GM19240 (cell line): ENCODE data around the gene TBXA2R.

Experiments
- DNase-seq: peaks from one replicate; pipeline ENCODE4 v3.0.0; 2011; ENCODE audit warnings: low spot score; ENCODE audit not compliant: insufficient read length

Gene TBXA2R

DNA sequence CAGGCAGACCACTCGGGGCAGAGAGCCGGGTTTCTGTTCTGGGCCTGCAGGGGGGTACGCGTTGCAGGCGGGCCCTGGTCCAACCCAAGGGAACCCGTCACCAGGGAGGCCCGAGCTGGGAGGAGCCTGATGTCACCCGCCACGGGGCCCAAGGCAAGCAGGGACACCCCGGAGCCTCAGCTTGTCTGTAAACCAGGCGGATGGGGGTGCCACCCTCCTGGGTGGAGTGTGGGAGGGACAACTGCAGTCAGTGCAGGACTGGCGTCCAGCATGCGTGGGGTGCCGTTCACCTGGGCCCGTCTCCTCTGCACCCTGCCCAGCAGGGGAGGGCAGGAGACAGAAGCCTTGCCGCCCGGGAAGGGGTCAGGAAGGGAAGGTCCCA, 12.9 kb upstream of the TBXA2R start:
- no peak for DNase-seq

GRCh38 chr19:3618811-3619630, 12.3 kb upstream of the TBXA2R start:
- DNase-seq: no peak

- DNase-seq: peak; percentile 92
These were observed 11.6 kb upstream of the TBXA2R start for GRCh38 chr19:3618144-3618810.

DNA sequence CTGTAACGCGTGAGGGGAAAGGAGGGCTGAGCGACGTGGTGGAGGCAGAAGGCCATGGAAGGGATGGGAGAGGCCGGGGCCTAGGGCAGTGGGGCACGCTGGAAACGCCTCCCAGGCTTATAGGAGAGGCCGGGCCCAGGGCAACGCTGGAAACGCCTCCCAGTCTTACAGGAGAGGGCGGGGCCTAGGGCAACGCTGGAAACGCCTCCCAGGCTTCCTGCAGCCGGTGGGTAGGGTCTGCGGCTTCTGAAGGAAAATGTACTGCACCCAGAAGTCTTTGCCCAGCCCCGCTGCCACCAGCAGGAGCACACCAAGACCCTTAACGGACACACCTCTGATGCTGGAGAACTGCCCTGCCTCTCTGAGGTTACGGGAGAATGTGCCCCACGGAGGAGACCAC, 10.8 kb upstream of the TBXA2R start:
- no peak for DNase-seq

DNA sequence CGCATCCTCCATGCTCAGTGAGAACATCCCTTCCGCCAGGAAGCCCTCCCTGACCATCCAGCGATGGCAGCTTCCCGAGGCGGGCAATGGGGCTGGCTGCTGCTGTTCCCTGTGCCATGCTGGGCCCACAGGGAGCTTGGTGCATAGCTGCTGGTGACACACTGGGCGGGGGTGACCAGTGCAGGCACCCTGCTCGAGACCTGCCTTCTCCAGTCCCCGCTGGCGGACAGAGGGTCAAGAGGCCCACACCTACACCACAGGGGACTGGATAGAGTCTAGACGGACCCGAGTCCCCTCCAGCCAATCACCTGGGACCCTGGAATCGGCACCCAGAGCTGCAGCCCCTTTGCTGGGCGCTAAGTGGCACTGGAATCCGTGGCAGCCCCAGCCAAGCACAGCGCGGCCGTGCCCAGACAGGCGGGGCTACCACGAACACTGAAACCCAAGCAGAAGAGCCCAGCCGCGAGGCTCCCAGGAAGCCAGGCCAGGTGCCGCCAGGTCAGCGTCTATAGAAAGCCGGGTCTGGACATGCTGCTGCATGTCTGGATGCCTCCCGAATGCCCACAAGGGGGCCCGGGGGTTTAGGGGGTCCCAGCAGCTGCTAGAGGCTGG, 9.0 kb upstream of the TBXA2R start:
- DNase-seq: no peak

DNA sequence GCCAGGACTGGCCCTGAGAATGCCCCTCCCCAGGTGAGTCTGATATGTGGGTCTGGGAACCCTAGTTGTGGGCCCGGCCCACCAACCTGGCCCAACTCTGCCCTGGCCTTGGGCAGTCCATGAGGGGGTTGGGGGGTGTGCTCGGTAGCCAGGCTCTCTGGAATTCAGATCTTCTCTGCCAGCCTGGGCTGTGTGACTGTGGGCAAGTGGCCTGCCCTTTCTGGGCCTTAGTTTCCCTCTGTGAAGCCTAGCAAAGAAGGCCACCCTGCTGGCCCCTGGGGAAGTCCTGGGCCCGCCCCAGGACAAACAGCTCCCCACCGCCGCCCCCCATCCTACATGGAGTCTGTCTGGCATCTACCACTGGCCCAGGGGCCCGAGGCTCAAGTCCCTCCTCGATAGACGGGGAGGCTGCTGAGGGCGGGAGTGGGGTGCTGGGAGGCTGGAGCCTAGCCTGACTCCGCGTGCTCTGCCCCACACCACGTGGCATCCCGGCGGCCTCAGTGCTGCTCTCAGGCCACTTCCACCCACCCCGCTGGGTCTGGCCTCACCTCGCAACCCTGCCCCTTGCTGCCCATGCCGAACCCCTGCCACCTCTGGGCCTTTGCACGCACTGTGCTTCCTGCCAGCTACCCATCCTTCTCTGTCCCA, 8.3 kb upstream of the TBXA2R start:
- no peak for DNase-seq

GRCh38 chr19:3613818-3614661, 7.4 kb upstream of the TBXA2R start:
- DNase-seq: no peak

GRCh38 chr19:3612901-3613741, 6.4 kb upstream of the TBXA2R start:
- no peak for DNase-seq

DNA sequence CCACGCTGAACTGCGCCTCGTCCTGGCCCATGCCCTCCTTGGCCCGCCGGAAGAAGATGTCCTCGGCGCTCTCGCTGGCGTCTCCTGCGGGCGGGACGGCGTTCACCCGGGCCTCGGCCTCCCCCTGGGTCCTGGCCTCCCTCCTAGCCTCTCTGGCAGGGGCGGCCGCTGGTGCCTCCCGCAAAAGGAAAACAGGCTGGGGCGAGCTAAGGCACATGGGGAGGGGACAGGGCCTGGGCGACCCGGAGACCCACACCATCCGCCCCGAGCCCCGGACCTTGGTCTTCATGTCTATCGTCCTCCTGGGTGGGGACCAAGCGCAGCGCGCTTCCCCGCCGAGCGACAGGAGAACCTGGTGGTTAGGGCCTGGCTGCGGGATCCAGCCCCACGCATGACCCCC, 5.7 kb upstream of the TBXA2R start:
- DNase-seq: no peak

GRCh38 chr19:3611841-3612240, 5.2 kb upstream of the TBXA2R start:
- no peak for DNase-seq

DNA sequence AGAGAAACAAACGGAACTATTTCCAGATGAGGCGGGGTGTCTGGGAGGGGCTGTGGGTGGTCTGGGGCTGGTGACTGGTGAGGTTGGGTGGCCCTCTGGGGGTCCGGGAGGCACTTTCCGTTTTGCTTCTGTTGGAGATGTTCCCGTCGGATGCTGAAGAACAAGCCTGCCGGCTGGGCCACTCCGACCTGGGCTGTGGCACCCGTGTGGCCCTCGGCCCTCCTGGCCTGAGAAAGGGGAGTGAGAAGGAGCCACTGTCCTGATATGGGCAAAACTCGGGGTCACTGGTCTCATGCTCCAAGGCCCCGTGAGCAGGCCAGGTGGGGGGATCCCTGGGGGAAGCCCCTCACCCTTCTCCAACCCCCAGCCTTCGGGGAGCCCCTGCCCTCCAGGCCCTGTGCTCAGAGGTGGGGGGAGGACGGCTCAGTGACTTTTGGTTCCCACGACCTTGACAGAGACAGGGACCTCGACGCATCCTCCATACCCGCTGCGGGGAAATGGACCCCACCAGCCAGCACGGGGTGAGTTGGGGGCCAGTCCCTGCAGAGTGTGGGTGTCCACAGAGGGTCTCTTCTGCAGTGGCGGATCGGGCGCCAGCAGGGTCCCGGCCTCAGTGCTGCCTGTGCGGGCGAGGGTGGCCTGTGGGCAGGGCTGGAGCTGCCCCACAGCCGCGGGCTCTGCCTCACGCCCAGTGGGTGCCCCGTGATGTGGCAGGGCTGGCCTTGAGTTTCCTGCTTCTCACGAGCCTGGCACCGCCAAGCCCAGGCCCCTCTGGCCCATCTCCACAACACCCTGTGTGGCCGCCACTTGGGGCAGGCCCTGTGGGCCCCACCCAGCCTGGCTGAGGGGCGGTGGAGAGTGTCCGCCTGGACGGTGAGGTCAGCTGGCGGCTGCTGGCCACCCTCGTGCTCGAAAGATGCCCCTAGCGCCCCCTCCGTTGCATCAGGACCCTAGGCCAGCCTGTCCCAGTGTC, 4.4 kb upstream of the TBXA2R start:
- DNase-seq: no peak

DNA sequence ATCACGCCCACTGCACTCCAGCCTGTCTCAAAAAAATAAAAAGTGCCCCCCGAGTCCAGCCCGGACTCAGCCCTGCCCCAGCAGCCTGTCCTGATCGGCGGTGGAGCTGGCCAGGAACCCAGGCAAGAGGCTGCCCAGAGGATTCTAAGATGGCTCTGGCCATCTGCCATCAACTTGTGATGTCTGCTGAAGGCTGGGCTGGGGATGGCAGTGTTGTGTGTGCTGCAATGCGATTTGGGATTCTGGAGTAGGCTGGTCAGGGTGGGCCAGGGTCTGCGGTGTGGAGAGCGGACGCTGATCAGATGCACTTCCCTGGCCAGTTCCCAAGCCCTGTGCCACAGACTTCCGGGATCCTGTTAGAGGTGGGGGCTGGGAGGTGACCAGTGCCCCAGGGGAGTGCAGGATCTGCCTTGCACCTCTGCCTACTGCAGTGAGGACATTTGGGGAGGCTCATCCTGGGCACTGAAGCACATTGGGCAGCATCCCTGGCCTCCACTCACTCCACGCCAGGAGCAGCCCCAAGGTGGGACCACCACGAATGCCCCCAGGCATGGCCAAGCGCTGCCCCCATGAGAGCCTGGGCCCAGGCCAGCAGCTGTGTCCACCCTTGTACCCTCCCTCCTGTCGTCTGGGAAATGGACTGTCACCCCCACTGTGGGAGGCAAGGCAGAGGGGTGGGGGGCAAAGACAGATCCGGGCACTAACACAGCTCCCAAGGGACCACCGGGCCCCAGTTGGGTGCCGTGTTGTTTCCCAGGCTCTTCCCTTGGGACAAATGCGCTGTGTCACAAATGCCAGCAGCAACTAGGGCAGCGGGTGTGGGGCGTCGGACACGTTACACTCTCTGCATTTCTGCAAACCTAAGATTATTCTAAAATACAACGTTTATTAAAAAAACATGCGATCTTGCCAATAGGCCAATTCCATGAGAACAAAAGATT, 3.4 kb upstream of the TBXA2R start:
- no peak for DNase-seq

- DNase-seq: no peak
These were observed 2.2 kb upstream of the TBXA2R start for GRCh38 chr19:3608750-3609322.

- DNase-seq: no peak
These were observed 1.5 kb upstream of the TBXA2R start for GRCh38 chr19:3608079-3608641.

GRCh38 chr19:3607303-3608078, 816 bp upstream of the TBXA2R start:
- no peak for DNase-seq

DNA sequence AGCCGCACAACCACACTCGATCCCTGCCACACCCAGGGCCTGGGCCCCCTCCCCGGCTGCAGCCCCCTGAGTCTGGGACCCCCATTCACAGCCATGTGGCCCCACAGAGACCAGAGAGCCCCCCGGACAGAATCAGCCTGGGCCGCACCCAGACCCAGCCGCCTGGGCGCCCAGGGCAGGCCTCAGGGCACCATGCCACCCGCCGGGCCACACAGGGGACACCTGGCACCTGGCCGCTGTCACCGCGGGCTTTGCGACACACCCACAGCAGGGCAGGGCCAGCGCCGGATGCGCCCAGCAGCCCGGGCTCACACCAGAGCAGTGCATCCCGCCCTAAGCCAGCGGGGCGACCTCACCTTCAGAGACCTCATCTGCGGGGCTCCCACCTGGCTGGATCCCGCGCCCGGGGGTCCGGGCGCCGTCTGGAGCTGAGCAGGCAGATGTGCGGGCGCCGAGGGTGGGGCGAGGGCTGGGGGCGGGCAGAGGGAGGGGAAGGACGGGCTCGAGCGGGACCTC, 443 bp downstream of the TBXA2R start:
- DNase-seq: no peak
